Measurements from ENCODE around the gene GTF2B.
"Not testable (repeated sequence)": the region's sequence is repeated elsewhere in the genome, so short reads cannot be mapped to it uniquely, and the experiment has no call there.

GTF2B gene, protein sequence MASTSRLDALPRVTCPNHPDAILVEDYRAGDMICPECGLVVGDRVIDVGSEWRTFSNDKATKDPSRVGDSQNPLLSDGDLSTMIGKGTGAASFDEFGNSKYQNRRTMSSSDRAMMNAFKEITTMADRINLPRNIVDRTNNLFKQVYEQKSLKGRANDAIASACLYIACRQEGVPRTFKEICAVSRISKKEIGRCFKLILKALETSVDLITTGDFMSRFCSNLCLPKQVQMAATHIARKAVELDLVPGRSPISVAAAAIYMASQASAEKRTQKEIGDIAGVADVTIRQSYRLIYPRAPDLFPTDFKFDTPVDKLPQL

DNA sequence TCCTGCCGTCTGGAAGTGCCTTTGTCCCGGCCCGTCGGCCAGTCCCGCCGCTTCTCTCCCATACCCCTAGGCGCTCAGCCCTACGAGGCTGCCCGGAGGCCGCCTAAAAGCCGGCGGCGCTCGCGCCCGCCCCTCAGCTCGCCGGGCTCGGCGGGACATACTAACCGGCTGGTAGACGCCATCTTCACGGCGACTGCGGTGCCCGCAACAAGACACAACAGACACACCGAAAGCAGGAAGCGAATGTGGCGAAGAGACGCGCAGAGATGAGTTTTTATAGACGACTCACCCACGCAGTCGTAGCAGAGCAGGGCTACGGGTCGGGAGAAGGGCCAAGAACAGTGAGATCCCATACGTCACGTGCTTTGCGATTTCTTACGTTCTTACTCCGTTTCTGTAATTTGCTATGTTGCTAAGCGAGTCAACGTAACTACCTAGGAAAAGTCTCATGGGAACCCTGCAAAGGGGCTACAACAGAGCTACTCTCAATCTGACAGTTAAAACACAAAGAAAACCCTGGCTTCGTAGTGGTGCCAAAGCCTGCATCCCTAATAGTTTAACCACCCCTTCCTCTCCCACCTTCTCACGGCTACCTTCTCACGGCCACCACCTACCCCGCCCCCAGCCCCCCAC is at the start of gene GTF2B:
Gene GTF2B (minus strand): TSS at position 250 of the 633 bp plus-strand sequence. CDS start 68 bp downstream, at position 182.
- peak; percentile 97 for DNase-seq

DNA sequence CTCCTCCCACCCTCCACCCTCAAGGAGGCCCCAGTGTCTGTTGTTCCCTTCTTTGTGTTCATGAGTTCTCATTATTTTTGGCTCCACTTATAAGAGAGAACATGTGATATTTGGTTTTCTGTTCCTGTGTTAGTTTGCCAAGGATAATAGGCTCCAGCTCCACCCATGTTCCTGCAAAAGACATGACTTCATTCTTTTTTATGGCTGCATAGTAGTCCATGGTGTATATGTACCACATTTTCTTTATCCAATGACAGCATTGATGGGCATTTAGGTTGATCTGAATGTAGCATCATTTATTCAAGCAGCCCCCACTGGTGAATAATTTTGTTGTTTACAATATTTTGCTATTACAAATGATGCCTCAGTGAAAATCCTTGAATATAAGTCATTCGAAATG is 47.2 kb upstream of the GTF2B start:
- not testable (repeated sequence) for DNase-seq

DNA sequence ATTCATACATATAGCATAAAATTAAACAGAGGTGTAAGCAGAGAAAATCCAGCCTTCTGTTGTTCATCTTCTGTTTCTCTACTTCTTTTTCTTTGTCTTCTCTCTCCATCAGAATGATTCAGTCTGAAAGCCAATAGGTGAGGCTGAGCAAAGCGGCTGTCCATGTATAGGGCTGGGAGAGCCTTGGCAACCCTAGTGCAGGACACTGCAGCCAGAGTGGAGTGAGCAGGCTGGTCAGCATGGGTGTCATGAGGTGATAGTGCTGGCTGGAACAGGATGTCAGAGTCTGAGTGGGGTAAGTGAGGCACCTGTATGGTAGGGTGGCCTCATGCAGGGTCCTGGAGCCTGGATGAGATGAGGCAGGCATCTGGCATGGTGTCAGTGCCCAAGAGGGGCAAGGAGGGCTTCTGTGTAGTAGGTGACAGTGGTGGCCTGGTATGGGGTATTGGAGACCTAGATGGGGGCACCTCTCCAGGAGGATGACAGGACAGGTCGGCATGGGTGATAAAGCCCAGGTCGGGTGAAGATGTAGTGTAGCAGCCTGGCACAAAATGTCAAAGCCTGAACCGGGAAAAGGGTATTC is 45.5 kb upstream of the GTF2B start:
- DNase-seq, result no peak

DNA sequence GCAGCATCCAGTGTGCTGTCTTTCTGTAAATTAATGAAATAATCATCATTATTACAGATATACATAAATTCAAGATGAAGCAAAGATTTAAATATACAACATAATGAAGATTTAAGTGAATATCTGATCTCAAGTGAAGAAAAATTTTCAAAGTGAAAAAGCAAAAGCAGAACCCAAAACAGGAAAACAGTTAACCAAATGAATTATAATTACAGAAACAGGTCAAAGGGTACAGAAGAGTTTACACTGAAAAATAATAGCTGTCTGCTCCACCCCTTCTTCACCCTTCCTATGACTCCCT is 44.8 kb upstream of the GTF2B start:
- DNase-seq, result no peak

DNA sequence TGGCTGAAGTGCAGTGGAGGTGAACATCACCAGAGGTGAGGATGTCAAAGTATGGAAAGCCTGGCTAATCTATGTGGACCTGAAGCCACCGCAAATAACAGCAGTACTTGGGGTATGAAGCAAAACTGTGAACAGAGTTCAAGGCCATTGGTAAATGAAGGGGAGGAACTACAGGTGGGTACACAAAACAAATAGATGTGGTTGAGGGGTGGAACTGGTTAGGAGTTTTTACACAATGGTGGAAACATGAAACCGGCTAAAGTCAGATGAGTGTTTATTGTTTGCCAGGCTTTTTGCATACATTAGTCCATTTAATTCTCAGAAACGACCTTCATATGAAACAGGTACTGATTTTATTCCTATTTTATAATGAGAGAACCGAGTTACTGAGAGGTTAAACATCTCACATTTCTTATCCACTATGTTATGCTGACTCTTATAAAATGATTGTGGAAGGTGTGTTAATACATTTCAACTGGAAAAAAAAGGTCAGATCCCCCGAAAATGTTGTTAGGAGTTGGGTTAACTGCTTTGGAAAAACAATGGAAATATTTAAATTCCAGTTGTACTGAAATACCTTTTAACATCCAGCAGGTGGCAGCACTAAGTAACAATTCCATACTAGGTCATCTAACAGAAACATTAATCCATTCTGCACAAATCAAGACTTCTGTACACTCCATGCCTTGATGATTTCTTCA is 44.3 kb upstream of the GTF2B start:
- peak; percentile 41 for DNase-seq

DNA sequence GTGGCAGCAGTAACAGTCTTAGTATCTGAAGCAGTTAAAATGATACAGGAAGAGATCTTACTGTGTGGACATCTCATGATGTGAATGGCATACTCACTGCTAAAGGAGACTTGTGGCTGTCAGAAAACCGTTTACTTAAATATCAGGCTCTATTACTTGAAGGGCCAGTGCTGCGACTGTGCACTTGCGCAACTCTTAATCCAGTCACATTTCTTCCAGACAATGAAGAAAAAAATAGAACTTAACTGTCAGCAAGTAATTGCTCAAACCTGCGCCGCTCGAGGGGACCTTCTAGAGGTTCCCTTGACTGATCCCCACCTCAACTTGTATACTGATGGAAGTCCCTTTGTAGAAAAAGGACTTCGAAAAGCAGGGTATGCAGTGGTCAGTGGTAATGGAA is 38.8 kb upstream of the GTF2B start:
- DNase-seq, result not testable (repeated sequence)

DNA sequence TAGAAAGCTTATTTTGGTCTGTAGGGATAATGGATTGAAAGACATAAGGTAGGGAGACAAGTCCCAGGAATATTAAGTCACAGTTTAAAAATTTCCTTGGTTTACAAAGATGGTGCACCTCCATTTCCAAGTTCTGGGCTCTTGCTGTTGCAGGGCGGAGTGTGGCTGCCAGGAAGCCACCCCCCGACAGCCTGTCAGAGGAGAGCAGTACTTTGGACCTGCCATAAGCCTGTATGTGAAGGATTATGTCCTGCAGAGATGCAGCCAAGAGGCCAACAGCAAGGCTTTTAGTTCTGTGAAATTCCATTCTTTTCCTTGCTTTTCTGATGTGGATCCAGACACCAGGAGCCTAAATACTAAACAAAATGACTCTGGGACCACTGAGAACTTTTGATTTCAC is 31.9 kb upstream of the GTF2B start:
- DNase-seq, result no peak

DNA sequence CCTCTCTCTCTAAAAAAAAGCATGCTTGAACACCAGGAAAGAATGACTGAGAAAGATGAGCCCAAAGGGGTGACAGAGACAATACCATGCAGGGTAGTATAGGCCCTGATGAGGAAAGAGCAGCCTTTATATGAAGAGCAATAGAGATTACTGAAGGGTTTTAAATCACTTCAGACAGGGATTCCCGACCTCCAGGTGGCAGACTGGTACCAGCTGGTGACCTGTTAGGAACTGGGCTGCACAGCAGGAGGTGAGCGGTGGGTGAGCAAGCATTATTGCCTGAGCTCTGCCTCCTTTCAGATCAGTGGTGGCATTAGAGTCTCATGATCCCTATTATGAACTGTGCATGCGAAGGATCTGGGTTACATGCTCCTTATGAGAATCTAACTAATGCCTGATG is 30.8 kb upstream of the GTF2B start:
- no peak for DNase-seq

DNA sequence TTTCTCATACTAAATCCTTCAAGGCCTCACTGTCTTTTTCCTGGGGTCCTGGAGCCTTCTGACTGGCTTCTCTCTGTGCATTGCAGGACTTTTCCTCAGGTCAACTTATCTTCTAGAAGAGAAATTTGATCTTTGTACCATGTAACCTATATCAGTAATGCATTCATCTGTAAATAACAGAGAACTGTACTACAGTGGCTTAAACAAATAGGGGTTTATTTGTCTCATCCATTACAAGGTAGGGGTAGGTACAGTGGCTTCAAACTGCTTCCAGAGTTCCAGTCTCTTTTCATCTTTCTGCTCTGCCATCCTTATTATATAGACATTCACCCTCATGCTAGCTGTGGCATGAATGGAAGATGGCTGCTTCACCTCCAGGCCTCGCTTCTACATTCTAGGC is 29.5 kb upstream of the GTF2B start:
- no peak for DNase-seq

DNA sequence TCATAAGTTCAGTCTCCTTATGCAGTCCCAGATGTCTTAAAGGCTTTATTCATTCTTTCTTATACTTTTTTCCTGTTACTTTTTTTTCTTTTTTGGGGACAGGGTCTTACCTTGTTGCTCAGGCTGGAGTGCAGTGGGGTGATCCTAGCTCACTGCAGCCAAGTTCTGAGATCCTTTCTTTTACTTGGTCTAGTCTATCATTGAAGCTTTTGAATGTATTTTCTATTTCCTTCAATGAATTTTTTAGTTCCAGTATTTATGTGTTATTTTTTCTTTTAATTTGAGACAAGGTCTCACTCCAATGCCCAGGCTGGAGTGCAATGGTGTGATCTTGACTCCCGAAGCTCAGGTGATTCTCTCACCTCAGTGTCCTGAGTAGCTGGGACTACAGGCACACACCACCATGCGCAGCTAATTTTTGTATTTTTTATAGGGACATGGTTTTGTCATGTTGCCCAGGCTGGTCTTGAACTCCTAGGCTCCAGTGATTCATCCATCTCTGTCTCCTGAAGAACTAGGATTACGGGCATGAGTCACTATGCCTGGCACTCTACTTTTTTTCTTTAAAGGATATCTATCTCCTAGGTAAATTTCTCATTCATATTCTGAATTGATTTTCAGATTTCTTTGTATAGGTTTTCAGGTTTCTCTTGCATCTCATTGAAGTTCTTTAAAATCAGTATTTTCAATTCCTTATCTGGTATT is 26.1 kb upstream of the GTF2B start:
- DNase-seq, result no peak

DNA sequence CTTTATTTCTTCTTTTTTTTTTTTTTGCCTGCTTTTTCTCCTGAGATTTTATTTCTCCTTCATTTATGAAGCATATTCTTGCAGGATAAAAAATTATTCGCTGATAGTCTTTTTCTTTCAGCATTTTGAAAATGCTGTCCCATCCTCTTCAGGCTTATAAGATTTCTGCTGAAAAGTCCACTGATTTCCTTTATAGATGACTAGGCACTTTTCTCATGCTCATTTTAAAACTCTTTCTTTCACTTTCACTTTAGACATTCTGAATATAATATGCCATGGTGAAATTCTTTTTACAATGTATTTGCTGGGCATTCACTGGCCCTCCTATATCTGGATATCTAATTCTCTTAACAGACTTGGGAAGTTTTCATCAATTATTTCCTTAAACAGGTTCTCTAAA is 25.5 kb upstream of the GTF2B start:
- DNase-seq, result no peak

DNA sequence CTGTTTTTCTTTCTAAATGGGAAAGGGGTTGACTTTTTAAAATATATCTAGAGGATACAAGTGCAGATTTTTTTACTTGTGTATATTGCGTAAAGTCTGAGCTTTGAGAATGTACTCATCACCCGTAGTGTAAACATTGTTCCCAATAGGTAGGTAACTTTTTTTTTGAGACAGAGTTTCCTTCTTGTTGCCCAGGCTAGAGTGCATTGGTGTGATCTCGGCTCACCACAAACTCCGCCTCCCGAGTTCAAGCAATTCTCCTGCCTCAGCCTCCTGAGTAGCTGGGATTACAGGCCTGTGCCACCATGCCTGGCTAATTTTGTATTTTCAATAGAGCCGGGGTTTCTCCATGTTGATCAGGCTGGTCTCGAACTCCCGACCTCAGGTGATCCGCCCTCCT is 20.4 kb upstream of the GTF2B start:
- not testable (repeated sequence) for DNase-seq

DNA sequence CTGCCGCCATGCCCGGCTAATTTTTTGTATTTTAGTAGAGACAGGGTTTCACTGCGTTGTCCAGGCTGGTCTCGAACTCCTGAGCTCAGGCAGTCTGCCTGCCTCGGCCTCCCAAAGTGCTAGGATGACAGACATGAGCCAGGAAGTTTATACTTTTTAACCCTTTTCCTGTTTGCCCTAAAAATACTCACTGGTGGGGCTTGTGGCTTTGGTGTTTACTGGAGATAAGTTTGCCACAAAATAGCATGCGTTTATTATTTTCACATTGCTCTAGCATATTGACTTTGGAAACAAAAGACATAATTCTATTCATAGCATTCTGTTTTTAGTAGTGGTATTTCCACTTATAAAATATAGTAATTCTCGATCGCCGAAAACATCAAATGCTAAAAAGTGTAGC is 19.8 kb upstream of the GTF2B start:
- no peak for DNase-seq

DNA sequence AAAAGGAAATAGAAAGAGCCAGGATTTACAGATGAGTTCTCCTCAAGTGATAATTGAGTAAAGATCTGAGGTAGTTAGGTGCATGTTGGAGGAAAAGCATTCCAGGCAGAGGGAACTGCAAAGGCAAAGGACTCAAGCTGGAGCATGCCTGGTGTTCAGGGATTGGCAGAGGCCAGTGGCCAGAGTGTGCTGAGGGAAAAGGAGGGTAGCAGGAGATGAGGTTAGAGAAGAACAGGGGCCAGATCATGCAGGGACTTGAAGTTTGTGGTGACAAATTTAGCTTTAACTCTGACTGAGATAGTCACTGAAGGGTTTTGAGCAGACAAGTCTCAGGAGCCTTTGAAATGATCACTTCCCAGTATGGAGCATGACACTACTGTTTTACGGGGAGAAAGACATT is 19.0 kb upstream of the GTF2B start:
- no peak for DNase-seq

DNA sequence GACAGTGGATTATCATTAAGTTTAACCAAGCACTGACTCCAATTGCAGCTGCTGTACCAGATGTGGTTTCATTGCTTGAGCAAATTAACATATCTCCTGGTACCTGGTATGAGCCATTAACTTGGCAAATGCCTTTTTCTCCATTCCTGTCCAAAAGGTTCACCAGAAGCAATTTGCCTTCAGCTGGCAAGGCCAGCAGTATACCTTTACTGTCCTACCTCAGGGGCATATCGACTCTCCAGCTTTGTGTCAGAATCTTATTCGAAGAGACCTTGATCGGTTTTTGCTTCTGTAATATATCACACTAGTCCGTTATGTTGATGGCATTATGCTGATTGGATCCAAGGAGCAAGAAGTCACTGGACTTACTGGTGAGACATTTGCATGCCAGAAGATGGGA is 9.5 kb upstream of the GTF2B start:
- DNase-seq, result no peak

DNA sequence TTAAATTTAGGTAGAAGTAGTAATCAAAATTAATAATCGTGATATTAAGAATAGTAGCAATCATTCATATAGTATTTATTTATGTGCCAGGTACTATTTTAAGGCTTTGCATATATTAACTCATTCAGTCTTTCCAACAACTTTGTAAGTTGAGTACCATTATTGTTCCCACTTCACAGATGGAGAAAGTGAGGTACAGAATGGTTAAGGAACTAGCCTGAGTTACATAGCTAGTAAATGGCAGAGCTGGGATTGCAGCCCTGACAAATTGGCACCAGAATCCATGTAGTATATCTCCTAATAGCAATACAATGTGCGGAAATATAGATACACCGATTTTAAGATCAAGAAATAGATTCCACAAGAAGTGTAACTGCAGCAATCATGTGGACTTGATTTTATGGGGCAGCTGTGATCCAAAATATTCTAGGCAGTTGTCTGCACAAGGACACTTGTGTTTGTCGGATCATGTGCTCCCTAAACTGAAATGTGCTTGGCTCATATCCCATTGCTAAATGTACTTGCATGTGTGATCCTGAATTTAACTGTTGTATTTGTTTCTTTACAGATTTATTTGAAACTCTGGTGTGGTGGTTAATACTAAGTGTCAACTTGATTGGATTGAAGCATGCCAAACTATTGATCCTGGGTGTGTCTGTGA is 5.8 kb upstream of the GTF2B start:
- no peak for DNase-seq

DNA sequence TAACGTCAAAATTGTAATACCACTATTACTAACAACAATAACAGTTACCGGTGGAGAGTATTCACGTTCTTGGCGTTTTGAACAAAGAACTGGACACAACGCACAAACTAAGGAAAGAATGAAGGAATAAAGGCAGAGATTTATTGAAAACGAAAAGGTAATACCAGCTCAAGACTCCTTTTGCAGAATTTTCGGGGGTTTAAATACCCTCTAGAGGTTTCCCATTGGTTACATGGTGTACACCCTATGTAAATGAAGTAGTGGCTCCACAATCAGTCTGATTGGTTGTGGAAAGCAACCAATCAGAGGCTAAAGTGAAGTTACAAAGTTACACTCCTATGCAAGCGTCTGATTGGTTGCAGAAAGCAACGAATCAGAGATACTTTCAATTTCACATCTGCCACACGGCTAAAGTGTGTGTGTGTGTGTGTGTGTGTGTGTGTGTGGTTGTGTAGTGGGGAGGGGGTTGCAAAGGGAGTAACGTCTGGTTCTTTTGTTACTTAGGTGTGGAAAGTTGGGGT is 1.1 kb upstream of the GTF2B start:
- peak; percentile 60 for DNase-seq

DNA sequence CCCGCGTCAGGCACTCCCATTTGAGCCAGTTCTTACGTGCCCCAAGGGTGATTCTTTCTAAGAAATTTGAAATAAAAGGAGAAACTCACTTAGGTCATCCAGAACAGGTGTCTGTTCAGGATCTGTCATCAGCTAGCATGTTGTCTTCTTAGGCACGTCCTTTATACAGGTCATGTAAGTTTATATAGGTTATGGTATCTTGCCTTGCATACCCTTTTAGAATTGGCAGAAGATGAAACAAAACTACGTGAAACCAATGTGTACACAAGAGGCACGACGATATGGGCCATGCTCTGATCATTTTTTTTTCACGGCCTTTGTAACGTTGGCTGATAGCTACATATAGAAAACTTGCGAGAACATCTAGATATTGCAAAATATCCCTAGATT is 579 bp upstream of the GTF2B start:
- no peak for DNase-seq

DNA sequence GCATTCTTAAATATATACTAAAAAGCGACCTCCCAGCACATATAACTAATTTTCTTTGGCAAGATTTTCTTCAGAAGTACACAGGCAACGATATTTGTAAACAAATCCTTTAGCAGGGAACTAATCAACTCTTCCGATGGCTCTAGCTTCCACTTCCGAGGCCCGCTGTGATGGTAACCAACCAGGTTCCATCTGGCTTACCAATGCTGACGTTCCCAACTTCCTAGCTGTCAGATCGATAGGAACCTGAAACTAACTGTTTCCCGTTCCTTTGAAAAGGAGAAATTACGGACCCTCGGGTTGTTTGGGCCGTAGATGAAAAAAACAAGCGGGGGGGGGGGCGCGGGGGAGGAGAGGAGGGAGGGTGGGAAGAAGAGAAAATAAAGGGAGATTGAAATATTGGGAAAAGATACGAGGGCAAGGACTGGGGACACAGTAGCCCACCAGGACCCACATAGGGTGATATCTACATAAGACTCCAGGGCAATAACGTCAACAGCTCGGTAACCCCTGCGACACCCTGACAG is 513 bp downstream of the GTF2B start:
- DNase-seq, result peak; percentile 33

DNA sequence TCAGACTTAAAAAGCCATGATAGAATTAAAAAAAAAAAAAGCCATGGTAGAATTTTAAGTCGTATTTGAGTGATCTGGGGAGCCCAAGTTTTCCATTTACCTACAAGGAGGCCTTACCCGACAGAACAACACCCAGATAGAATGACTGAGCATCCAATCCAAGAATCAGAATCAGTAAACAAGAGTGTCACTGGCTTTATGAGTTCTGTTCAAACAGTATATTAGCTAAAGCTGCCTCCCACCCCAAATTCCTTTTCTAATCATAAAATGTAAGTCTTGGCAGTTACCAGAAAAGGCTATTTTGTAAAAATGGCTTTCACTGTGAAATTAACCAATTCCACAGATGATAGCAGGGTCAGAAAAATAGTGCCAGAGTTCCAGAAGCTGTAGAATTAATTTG is 1.2 kb downstream of the GTF2B start:
- DNase-seq, result no peak

DNA sequence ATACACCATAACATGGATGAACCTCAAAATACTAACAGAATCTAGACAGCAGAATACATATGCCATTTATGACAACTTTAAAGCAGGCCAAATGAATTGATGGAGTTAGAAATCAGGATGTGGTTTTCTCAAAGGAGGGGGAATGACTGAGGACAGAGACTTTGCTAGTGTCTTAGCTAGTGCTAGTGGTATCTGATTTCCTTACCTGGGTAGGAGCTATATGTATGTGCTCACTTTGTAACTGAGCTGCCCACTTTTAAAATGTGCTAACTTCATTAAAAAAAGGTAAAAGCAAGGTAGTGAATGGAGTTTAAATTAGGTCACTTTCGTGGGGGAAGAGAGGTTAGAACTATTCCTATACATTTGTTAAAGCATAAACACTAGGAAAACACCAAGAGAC is 2.6 kb downstream of the GTF2B start:
- peak; percentile 51 for DNase-seq

DNA sequence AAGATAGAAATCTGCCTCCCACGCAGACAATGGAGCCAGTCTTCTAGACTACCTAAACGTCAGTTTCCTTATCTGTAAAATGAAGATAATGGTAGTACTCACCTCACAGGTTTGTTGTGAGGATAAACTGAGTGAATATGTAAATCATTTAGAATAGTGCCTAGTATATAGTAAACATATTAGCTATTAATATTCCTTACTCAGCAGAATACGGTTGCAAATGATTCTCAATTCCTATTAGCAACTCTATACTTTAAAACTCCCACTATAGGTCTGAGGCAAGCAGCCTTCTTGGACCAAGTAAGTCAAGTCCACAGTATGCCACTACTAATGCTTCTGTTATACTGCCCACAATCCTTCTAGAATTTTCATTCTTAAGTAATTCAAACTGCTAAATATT is 5.4 kb downstream of the GTF2B start:
- no peak for DNase-seq

Data from CD4-positive, alpha-beta T cell treated with Interleukin-10 for 1 hour (primary cell).